GM18907 (cell line): Measurements from ENCODE around the gene LPIN2.
"Not testable (repeated sequence)": the region's sequence is repeated elsewhere in the genome, so short reads cannot be mapped to it uniquely, and the experiment has no call there.

Experiments used
- ATAC-seq: cut with Tn5 transposase; IDR thresholded peaks from one replicate; pipeline ENCODE4 v1.9.1; 2021; ENCODE audit warnings: mild to moderate bottlenecking, moderate library complexity; ENCODE audit not compliant: unreplicated experiment

The LPIN2 gene, protein sequence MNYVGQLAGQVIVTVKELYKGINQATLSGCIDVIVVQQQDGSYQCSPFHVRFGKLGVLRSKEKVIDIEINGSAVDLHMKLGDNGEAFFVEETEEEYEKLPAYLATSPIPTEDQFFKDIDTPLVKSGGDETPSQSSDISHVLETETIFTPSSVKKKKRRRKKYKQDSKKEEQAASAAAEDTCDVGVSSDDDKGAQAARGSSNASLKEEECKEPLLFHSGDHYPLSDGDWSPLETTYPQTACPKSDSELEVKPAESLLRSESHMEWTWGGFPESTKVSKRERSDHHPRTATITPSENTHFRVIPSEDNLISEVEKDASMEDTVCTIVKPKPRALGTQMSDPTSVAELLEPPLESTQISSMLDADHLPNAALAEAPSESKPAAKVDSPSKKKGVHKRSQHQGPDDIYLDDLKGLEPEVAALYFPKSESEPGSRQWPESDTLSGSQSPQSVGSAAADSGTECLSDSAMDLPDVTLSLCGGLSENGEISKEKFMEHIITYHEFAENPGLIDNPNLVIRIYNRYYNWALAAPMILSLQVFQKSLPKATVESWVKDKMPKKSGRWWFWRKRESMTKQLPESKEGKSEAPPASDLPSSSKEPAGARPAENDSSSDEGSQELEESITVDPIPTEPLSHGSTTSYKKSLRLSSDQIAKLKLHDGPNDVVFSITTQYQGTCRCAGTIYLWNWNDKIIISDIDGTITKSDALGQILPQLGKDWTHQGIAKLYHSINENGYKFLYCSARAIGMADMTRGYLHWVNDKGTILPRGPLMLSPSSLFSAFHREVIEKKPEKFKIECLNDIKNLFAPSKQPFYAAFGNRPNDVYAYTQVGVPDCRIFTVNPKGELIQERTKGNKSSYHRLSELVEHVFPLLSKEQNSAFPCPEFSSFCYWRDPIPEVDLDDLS

DNA sequence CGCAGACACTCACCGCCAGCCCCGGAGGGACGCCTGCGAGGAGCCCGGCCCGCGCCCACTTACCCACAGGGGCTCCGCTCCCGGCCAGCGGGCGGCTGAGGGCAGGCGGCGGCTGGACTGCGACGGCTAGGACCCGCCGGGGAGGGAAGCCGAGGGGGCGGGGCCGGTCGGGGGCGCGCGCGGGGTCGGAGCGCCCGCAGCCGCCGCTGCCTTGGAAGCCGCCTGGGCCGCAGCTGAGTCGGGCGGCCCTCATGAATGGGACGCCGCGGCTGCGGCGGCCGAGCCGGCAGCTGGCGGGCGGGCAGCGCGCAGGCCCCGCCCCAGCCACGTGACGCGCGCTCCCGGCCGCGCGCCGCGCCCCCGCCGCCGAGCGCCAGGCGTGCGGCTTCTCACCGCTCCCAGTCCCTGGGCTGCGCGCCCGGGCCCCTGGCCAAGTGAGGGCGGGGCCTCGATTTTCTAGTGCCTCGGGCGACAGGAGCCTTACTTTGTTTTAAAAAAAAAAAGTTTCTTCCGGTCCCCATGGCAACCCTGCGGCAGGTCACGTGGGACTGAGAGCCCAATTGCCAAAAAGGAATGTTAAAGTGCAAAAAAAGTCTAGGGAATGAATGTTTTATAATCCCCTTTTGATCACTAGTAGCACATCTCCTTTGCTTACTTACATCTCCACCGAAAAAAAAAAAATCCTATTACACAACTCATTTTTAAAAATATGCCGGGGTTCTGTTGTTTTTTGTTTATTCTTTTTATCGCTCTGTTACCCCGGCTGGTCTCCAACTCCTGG is at the start of gene LPIN2:
Gene LPIN2 (minus strand): TSS at position 121 of the 781 bp plus-strand sequence. CDS start 52,304 bp downstream, outside the sequence.
- peak; percentile 85 for ATAC-seq

DNA sequence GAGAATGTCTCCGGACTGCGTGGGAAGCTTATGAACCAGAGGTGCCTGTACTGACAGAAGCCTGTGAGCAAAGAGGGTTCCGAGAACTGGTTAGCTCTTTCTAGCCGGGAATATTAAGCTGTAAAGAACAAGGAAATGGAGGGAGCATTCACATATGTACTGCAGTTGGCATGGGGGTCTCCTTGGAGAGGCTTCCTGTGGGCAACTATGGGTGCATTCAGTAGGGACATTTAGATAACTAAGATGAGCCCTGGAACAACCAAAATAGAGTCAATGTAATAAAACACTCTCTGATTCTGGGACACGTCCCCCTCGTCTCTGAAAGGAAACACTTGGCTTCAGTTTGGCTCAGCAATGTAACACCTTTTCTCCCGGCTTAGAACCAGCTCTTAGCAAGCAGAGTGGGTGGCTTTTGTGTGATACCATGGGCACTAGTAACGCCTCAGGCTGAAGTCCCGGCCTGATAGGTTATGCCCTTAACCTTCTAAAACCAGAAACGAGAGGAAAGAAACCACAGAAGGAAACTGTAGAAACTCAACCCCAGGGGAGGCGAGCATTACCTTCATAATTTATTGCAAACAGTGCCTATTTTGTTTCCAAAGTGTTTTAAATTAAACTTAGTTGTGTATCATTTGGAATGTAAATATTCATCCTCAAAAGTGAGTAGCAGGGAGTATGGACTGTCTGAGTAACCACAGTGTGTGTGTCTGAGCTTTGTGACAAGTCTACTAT is 48.8 kb upstream of the LPIN2 start:
- peak; percentile 46 for ATAC-seq

DNA sequence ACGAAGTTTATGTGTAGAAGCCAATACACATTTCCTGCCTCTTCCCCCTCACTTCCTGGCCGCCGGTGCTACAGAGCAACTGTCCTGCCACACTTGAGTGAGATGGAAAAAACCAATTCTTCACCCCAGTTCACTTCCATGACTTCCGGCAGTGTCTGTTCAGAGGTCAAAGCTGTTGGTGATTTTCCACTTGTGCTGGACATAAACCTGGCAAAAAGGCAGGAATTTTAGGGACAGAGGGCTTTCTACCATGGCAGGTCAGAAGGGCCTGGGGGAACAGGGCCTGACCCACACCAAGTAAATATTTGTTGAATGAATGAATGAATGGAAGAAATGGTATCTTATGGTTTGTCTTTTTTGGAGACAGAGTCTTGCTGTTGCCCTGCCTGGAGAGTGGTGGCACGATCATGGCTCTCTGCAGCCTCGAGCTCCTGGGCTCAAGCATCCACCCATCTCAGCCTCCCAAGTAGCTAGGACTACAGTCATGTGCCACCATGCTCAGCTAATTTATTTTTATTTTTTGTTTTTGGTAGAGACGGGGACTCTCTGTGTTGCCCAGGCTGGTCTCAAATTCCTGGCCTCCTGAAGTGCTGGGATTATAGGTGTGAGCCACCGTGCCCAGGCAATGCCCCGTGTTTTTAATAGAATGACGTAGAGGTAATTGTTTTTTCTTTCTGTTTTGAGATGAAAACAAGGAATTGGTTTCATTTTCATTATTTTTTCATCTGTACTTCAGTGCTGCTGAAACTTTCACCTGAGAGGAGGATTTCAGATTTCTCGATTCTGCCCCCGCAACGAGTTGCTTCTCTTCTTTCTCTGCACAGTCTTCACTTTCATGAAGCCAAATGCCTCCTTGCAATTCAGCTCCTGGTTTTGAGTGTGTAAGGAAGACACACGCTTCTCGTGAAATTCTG is 48.0 kb upstream of the LPIN2 start:
- ATAC-seq: peak; percentile 43

DNA sequence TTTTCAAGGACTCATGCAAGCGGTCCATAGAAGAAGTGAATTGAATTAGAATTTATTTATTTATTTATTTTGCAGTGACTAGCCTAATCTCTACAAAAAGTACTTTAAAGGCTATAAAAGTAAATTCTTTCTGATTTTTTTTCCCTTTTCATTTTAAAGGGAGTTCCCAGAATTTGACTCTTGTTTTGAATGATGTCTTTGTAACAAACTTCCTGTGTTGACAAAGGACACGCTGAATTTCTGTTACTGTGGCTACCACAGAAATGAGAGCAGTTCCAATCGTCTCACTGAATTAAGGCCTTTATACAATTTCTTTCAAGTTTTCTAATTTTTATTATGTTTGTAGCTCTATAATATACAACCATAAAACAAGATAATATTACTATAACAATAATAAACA is 46.3 kb upstream of the LPIN2 start:
- ATAC-seq: no peak

DNA sequence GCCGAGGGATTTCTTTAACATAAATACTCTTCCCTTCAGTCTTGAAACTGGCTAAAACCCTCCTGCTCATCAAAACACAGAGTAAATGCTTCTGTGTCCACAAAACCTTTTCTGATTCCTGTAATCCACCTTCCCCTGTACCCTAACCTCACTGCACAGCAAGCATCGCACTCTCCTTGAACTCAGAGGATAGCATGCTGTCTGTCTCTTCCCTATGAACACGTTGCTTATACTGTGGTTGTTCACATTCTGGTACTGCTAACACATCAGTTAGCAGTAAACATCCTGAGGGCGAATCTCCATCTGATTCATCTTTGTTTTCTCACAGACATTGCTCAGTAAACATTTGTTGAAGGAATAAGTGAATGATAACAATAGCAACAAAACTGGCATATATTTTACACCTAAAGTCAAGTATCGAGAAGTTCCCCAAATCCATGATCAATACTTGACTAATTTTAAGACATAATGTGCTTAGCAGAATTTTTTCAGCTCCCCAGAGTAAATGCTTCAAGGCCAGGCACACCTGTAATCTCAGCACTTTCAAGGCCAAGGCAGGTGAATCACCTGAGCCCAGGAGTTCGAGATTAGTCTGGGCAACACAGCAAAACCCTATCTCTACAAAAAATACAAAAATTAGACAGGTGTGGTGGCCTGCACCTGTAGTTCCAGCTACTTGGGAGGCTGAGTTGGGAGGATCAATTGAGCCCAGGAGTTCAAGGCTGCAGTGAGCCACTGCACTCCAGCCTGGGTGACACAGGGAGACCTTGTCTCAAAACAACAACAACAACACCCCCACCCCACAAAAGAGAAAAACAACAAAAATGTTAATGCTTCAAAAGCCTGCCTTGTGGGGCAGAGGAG is 45.6 kb upstream of the LPIN2 start:
- ATAC-seq: no peak

DNA sequence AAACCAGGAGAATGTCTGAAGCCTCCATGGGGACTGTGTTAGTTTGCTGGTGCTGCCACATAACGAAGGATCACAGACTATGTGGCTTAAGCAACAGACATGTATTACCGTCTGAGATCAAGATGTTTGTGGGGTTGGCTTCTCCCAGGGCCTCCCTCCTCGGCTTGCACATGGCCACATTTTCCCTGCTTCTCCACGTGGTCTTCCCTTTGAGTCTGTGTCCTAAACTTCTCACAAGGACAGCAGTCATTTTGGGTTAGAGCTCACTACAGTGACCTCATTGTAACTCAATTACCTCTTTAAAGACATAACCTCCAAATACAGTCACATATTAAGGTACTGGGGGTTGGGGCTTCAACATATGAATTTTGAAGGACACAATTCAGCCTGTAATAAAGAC is 44.6 kb upstream of the LPIN2 start:
- ATAC-seq: no peak

DNA sequence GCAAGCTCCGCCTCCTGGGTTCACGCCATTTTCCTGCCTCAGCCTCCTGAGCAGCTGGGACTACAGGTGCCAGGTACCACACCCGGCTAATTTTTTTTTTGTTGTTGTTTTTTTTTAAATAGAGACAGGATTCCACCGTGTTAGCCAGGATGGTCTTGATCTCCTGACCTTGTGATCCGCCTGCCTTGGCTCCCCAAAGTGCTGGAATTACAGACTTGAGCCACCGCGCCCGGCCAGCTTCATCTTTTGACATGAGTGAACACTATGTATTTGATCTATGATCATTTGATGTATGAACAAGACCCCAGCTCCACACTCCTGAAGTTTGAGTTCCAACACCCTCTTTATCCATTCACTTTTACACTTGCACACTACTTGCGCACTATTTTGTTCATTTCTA is 43.4 kb upstream of the LPIN2 start:
- no peak for ATAC-seq

DNA sequence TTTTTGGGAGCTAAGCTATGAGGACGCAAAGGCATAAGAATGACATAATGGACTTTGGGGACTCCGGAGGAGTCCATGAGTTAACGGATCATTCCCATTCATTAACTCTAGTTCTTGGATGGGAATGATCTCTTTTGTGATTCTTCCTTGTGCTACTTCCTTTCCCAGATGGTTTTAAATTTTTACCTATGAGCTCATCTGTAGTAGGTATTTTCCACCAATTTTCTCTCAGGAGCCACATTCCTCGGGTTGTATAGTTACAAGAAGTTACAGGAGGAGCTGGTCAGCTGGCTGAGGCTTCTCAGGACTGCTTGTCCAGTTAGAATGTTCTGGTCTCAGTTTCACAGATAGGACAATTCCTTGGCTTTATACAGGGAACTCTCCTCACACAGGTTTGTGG is 42.9 kb upstream of the LPIN2 start:
- no peak for ATAC-seq

DNA sequence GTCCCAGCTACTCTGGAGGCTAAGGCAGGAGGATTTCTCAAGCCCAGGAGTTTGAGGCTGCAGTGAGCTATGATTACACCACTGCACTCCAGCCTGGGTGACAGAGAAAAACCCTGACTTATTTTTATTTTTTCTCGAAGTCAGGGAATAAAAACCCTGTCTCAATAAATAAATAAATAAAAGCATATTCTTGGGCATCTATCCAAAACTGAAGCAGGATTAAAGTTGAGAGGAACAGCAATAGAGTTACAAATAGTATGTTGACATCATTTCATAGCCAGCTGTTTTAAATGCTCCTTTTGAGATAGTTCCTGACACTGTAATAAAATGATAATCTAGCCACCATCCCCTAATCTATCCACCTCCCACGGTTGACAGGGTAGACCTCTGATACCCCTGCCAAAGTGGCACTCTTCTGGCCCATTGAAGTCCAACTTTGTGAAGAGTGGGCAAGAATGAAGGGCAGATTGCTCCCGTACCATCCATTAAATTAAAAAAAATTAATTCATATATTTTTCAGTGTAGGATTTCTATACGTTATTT is 42.3 kb upstream of the LPIN2 start:
- no peak for ATAC-seq

DNA sequence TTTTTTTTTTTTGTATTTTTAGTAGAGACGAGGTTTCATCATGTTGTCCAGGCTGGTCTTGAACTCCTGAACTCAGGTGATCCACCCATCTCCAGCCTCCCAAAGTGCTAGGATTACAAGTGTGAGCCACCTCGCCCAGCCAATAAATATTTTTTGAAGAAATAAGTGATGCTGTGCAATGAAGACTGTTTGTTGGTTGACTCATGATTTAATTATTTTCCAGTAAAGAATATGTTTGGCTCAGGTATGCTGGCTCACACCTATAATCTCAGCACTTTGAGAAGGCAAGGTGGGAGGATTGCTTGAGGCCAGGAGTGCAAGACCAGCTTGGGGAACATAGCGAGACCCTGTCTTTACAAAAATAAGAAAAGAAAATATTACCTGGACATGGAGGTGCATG is 41.8 kb upstream of the LPIN2 start:
- no peak for ATAC-seq

DNA sequence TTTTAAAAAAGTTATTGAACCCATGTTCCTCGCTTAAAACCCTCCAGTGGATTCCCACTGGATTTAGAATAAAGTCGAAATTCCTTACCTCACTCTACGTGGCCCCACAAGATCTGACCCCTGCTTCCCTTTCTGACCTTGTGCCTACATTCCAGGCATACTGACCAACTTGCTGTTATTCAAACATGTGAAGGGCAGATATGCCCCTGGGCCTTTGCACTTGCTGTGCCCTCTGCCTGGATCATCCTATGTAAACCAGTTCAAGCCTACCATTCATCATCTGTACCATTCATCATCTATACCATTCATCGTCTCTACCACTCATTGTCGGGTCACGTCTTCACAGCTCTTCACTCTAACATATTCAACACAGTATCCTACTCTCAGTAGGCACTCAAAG is 41.3 kb upstream of the LPIN2 start:
- ATAC-seq: no peak

DNA sequence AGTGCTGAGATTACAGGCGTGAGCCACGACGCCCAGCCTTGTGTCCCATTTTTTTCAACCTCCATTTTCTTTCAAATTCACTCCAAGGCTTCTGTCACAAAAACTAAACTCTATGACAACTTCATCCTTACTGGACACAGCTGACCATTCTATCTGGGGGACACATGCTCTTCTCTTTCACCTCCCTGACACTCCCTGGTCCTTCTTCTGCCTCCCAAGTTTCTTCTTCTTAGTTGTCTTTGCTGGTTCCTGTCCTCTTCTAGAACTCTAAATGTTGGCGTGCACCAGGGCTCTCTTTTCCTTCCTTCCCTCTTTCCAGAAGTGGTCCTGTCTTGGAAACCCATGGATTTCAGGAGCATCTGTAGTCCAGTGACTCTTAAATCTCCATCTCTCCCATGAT is 40.1 kb upstream of the LPIN2 start:
- no peak for ATAC-seq

DNA sequence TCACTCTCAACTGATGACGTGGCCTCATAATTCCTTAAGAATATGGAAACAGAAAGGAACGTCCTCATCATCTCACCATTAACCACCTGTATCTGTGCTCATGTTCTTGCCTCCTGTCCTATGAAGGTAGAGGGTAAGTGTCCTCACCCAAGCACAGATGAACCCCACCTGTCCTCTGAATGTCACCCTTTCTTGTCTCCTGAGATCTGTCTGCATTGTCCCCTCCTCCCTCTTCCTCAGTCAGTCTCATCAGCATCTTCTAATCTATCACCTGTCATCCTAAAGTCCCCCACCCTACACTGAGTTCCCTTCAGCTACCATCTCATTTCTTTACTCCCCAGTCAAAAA is 39.4 kb upstream of the LPIN2 start:
- ATAC-seq: no peak

DNA sequence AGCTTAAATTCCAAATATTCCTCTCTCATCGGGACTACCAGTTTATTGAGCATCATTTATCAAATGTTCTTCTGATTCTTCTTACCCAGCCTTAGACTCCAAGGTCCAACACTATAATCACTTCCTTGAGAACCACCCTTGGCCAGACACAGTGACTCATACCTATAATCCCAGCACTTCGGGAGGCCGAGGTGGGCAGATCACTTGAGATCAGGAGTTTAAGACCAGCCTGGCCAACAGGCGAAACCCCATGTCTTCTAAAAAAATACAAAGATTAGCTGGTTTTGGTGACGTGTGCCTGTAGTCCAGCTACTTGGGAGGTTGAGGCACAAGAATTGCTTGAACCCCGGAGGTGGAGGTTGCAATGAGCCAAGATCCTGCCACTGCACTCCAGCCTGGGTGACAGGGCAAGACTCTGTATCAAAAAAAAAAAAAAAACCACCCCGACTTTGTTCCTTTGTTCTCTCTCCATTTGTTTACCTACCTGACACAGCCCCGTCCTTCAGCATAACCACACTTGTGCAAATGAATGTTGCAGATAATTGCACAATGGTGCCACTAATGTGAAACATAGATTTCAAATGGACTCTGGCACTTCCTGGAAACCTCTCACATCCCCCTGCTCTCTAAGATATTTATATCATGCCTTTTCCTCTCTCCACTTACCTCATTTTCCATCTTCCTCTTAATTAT is 38.9 kb upstream of the LPIN2 start:
- ATAC-seq: no peak

DNA sequence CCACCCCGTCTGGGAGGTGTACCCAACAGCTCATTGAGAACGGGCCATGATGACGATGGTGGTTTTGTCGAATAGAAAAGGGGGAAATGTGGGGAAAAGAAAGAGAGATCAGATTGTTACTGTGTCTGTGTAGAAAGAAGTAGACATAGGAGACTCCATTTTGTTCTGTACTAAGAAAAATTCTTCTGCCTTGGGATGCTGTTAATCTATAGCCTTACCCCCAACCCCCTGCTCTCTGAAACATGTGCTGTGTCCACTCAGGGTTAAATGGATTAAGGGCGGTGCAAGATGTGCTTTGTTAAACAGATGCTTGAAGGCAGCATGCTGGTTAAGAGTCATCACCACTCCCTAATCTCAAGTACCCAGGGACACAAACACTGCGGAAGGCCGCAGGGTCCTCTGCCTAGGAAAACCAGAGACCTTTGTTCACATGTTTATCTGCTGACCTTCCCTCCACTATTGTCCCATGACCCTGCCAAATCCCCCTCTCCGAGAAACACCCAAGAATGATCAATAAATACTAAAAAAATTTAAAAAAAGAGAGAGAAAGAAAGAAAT is 37.0 kb upstream of the LPIN2 start:
- not testable (repeated sequence) for ATAC-seq

DNA sequence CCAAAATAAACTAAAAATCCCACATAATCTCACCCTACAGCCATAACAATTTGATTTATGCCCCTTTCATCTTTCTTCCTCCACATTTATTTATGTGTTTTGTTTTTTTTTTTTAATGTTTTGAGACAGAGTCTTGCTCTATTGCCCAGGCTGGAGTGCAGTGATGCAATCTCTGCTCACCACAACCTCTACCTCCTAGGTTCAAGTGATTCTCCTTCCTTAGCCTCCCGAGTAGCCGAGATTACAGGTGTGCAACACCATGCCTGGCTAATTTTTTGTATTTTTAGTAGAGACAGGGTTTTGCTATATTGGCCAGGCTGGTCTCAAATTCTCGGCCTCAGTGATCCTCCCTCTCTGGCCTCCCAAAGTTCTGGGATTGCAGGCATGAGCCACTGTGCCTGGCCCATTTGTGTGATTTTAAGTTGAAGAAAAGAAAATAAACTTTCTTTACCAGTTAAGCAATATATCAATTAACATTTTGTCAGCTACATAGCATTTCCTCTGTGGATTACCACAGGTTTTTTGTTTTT is 35.9 kb upstream of the LPIN2 start:
- ATAC-seq: no peak

DNA sequence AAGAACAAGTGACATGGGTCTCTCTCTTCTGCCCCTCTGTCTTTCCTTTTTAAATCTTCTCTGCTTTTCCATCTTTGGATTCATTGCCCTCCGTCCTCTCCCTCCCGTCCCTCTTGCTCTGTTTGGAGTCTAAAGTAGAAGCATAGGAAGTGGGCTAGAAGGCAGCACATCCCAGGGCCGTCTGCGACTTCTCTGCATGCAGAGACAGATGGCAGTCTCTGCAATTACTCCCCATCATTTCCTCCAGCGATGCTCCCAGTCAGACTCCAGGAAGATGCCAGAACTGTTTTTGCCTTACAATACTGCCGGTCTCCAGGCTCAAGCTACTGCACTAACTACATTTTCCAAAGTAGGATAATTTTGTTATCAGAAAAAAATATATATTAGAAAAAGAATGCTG is 35.2 kb upstream of the LPIN2 start:
- ATAC-seq: no peak
